Right ventricle myocardium inferior (tissue), 1 donor: ENCODE results near the gene KDM2A. TPM values are rescaled to one million over a fixed set of nuclear protein-coding genes. Genes with fewer than 3 reads are reported as not detected.
"Not testable (repeated sequence)": the region's sequence is repeated elsewhere in the genome, so short reads cannot be mapped to it uniquely, and the experiment has no call there.

ENCODE experiments used
- ATAC-seq: fragments of 200-7000 bp; cut with Tn5 transposase; one replicate; pipeline ENCODE4 v1.9.1; 2020; ENCODE audit warnings: mild to moderate bottlenecking, moderate library complexity
- DNase-seq: peaks from one replicate; pipeline ENCODE4 v3.0.0; 2021; ENCODE audit errors: missing footprints
- intact Hi-C: fragments of 100-400 bp; cut with DNase I; formaldehyde crosslinking; loops from one replicate; pipeline ENCODE4 v1.11.0; 2022
- total RNA-seq: library from RNA; stranded (reverse); fragmentation: NEBNext Ultra II Directional; extraction: Animal tissue kit (Norgen Biotek cat#: 25700); gene quantifications from one replicate; pipeline ENCODE4 v1.2.1, GENCODE V29; 2021
- donor health status: DM: no; HTN: yes; CAD: no; lungs with severe emphysema.

The KDM2A gene
- total RNA-seq, 1 donor from 2014 or later = 41.3 TPM

DNA sequence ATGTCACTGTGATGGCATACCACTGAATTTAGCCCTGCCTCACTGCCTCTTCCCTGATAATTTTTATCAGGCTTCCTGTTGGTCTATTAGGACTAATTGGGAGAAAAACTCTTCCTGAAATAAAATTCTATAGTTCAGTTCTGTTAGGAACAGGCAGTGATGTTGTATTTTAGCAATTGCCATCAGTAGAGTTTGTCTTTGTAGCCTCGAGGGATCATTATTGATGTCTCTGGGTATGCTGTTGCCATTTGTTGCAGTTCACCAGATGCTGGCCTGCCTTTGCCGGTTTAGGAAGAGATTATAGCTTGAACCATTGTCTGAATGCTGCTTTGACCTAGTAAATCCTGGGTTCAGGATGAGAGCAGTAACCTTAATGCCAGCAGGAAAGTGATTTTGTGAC, 41.0 kb downstream of the KDM2A start:
- ATAC-seq (no peak), DNase-seq (no peak)
- intact Hi-C loops = no loop called here

DNA sequence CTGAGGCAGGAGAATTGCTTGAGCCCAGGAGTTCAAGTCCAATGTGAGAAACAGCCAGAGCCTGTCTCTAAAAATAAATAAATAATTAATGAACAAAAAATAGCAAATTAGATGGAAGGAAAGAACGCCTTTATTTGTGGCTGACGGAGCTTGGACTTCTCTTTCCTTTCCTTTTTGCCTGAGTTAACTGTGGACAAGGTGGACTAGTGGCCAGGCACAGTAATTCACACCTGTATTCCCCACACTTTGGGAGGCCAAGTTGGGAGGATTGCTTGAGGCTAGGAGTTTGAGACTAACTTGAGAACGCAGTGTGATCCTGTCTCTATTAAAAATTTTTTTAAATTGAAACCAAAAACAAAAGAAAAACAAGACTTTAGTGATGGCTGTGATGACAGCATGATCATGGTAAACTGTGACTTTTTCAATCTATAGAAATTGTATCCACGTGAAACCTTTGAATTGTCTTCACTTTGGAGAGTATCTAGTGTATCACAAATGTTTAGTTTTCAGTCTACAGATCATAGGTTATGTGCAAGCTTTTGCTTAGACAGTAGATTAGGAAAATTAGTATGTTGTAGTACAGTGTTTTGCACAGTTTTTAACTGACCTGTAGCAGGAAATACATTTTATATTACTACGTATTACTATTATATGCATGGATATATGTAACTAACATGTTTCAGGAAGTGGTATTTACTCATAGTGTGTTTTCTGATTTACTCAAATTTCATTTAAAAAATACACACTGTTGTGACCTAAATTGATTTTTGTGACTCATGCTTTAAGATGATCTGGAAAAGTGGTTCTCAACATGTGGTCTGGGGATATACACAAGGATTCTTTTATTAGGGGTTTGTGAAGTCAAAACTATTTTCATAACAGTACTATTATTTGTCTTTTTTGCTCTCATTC, 42.1 kb downstream of the KDM2A start:
- intact Hi-C loops = no loop called here
- ATAC-seq (no peak), DNase-seq (no peak)

GRCh38 chr11:67163006-67163405, 43.9 kb downstream of the KDM2A start:
- ATAC-seq = no peak
- DNase-seq = no peak
- intact Hi-C loops = no loop called here

- ATAC-seq = no peak
- intact Hi-C loops = loop anchor here (5.0 kb wide), 1 partner anchor 68 kb away; no protein-coding TSS in a partner anchor
- DNase-seq = no peak
Observed at GRCh38 chr11:67165623-67166022, 46.6 kb downstream of the KDM2A start.

GRCh38 chr11:67167091-67167490, 48.0 kb downstream of the KDM2A start:
- ATAC-seq (no peak), DNase-seq (no peak)
- intact Hi-C loops = loop anchor here (5.0 kb wide), 1 partner anchor 70 kb away; no protein-coding TSS in a partner anchor

- no peak for ATAC-seq
- DNase-seq = no peak
- intact Hi-C loops = loop anchor here (1.0 to 5.0 kb wide), 2 partner anchors 70 to 86 kb away; no protein-coding TSS in a partner anchor
Observed at GRCh38 chr11:67167719-67168118, 48.7 kb downstream of the KDM2A start.

DNA sequence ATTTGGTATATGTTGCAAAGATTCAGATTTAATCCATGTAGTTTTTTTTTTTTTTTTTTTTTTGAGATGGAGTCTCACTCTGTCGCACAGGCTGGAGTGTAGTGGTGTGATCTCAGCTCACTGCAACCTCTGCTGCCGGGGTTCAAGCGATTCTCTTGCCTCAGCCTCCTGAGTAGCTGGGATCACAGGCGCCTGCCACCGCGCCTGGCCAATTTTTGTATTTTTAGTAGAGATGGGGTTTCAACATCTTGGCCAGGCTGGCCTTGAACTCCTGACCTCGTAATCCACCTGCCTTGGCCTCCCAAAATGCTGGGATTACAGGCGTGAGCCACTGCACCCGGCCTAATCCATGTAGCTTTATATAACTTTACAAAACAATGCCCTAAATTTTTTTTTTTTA, 49.8 kb downstream of the KDM2A start:
- intact Hi-C loops = loop anchor here (1.0 to 5.0 kb wide), 2 partner anchors 72 to 88 kb away; no protein-coding TSS in a partner anchor
- not testable (repeated sequence) for ATAC-seq

GRCh38 chr11:67174311-67174710, 55.2 kb downstream of the KDM2A start:
- DNase-seq (no peak), ATAC-seq (no peak)
- intact Hi-C loops = no loop called here

More for the DNA sequence above, 49.8 kb downstream of the KDM2A start:
- not testable (repeated sequence) for DNase-seq

DNA sequence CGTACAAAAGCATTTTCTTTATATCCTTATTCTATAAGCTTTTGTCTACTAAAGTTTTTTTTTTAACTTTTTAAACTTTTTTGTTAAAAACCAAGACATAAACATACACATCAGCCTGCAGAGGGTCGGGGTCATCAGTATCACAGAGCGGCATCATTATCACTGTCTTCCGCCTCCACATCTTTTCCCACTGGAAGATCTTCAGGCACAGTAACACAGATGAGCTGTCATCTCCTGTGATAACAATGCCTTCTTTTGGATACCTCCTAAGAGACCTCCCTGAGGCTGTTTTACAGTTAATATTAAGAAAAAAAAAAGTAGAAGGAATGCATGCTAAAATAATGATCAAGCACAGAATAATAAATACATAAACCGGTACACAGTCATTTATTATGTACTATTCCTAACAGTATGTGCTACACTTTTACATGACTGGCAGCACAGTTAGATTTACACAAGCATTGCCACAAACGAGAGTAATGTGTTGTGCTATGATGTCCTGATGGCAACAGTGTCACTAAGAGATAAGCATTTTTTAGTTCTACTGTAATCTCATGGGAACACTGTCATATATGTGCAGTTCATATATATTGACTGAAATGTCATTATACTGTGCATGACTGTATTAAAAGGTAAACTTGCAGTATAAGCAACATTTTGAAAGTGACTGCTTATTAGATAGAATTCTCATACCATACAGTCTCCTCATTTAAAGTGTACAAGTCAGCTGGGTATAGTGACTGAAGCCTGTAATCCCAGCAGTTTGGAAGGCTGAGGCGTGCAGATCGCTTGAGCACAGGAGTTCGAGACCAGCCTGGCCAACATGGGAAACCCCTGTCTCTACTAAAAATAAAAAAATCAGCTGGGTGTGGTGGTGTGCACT, 58.6 kb downstream of the KDM2A start:
- no peak for DNase-seq
- intact Hi-C loops = no loop called here
- no peak for ATAC-seq

DNA sequence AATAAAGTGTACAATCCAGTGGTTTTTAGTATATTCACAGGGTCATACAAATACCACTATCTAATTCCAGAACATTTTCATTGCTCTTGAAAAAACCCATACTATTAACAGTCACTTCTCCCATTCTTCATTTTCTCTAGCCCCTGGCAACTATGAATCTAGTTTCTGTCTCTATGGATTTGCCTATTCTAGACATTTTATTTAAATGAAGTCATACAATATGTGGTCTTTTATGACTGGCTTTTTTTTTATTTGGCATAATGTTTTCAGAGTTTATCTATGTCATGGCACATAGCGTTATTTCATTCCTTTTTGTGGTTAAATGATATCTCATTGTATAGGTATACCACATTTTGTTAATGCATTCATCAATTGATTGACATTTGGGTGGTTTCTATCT, 59.4 kb downstream of the KDM2A start:
- ATAC-seq (no peak), DNase-seq (no peak)
- intact Hi-C loops = no loop called here

GRCh38 chr11:67178878-67179277, 59.8 kb downstream of the KDM2A start:
- no peak for ATAC-seq
- intact Hi-C loops = no loop called here
- DNase-seq = no peak

- intact Hi-C loops = no loop called here
- ATAC-seq (no peak), DNase-seq (no peak)
Observed at GRCh38 chr11:67179892-67180490, 60.9 kb downstream of the KDM2A start.

DNA sequence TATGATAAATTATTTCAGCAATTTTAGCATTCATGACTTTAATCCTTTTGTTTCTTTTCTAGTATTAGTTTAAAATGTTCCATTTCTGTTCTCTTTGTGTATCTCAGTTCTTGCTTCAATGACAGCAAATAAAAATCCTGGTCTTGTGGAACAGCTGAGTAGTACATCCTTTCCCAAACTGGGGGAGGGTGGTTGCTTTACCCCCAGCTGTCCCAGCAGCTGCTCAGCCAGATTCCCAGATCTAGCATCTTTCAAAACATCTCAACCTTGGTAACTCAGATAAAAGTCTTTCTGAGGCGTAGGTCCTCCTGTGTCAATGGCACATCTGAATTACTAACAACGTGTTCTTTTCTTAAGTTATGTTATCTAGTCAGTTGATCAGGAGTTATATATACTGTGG, 75.0 kb downstream of the KDM2A start:
- intact Hi-C loops = no loop called here
- ATAC-seq = no peak
- DNase-seq = no peak

DNA sequence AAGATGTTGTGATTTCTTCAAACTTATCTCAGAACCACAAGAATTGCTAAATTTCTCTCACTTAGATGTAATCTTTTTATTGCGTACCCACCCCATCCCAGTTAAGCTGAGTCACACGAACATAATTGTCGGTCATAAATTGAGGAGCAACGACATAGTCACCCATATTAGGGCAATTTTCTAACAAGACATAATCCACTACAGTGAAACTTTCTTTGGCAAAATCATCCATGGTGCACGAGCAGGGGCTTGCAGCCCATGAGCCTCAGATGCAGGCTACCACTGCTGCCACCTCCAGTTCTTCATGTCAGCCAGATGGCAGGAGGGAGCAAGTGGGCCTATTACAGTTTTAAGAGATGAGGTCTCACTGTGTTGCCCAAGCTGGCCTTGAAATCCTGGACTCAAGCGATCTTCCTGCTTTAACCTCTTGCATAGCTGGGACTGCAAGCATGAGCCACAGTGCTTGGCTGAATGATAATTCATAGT, 77.0 kb downstream of the KDM2A start:
- ATAC-seq = no peak
- no peak for DNase-seq
- intact Hi-C loops = no loop called here

- ATAC-seq (no peak), DNase-seq (no peak)
- intact Hi-C loops = no loop called here
Observed at GRCh38 chr11:67197606-67198005, 78.5 kb downstream of the KDM2A start.

DNA sequence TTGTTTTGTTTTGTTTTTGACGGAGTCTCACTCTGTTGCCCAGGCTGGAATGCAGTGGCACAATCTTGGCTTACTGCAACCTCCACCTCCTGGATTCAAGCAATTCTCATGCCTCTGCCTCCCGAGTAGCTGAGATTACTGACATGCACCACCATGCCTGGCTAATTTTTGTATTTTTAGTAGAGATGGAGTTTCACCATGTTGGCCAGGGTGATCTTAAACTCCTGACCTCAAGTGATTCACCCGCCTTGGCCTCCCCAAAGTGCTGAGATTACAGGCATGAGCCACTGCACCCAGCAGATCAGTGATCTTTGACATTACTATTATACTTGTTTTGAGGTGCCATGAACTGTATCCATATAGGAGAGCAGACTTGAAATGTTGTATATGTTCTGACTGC, 79.7 kb downstream of the KDM2A start:
- intact Hi-C loops, ATAC-seq, DNase-seq: not testable (repeated sequence)

GRCh38 chr11:67199751-67200150, 80.7 kb downstream of the KDM2A start:
- ATAC-seq = no peak
- DNase-seq = no peak
- intact Hi-C loops = no loop called here

DNA sequence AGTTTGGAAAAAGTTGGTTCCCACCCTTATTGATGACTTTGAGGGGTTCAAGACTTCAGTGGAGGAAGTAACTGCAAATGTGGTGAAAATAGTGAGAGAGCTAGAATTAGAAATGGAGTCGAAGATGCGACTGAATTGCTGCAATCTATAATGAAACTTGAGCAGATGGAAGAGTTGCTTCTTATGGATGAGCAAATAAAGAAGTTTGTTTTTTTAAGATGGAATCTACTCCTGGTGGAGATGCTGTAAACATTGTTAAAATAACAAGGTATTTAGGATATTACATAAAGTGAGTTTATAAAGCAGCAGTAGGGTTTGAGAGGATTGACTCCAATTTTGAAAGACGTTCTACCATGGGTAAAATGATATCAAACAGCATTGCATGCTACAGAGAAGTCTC, 83.0 kb downstream of the KDM2A start:
- ATAC-seq (no peak), DNase-seq (no peak)
- intact Hi-C loops = no loop called here

DNA sequence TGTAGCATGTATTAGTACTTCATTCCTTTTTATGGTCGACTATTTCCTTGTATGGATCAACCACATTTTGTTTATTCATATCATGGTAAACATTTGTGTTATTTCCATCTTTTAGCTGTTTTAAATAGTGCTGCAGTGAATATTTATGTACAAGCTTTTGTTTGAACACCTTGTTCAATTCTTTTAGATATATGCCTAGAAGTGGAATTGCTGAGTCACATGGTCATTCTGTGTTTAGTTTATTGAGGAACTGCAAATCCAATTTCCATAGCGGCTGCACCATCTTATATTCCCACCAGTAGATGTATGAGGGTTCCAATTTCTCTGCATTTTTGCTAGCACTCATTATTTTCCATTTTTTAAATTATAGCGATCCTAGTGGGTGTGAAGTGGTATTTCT, 85.8 kb downstream of the KDM2A start:
- intact Hi-C loops = no loop called here
- ATAC-seq (no peak), DNase-seq (no peak)
